Lower lobe of right lung (tissue), 2 donors: ENCODE data around the gene GPS2. TPM values are rescaled to one million over a fixed set of nuclear protein-coding genes. Genes with fewer than 3 reads are reported as not detected.

Experiments
- ATAC-seq, 2 donors: fragments of 200-7000 bp; cut with Tn5 transposase; one replicate each; pipeline ENCODE4 v1.9.1; 2020 to 2022; ENCODE audit warnings: mild to moderate bottlenecking in 2 of 2, moderate library complexity in 2 of 2
- DNase-seq: peaks from one replicate; pipeline ENCODE4 v3.0.0-alpha.2; 2020
- H3K27ac ChIP-seq: fragments of 200-600 bp; one replicate; pipeline ENCODE4 v1.8.0; 2022
- H3K27me3 ChIP-seq: fragments of 200-600 bp; one replicate; pipeline ENCODE4 v1.8.0; 2022; ENCODE audit warnings: low read depth
- H3K36me3 ChIP-seq: fragments of 200-600 bp; one replicate; pipeline ENCODE4 v1.8.0; 2022; ENCODE audit warnings: mild to moderate bottlenecking
- H3K4me1 ChIP-seq: fragments of 200-600 bp; one replicate; pipeline ENCODE4 v1.8.0; 2022
- H3K4me3 ChIP-seq: fragments of 200-600 bp; one replicate; pipeline ENCODE4 v1.8.0; 2022; ENCODE audit warnings: mild to moderate bottlenecking
- H3K9me3 ChIP-seq: fragments of 200-600 bp; one replicate; pipeline ENCODE4 v1.8.0; 2022
- intact Hi-C: fragments of 100-400 bp; cut with DNase I; formaldehyde crosslinking; loops from one replicate; pipeline ENCODE4 v1.11.0; 2022
- total RNA-seq: library from RNA; stranded (reverse); fragmentation: NEBNext Ultra II Directional; extraction: Animal tissue kit (Norgen Biotek cat#: 25700); gene quantifications from one replicate; pipeline ENCODE4 v1.2.1, GENCODE V29; 2021
- TF ChIP-seq, protein P1 (sequence below): fragments of 200-600 bp; IDR thresholded peaks from one replicate; pipeline ENCODE4 v1.8.0; 2022; ENCODE audit warnings: antibody characterized with exemption, mild to moderate bottlenecking
- donor health status: DM: no; HTN: yes; CAD: no; lungs with severe emphysema.

The GPS2 gene
- total RNA-seq, 1 donor from 2014 or later, result 66.6 TPM

DNA sequence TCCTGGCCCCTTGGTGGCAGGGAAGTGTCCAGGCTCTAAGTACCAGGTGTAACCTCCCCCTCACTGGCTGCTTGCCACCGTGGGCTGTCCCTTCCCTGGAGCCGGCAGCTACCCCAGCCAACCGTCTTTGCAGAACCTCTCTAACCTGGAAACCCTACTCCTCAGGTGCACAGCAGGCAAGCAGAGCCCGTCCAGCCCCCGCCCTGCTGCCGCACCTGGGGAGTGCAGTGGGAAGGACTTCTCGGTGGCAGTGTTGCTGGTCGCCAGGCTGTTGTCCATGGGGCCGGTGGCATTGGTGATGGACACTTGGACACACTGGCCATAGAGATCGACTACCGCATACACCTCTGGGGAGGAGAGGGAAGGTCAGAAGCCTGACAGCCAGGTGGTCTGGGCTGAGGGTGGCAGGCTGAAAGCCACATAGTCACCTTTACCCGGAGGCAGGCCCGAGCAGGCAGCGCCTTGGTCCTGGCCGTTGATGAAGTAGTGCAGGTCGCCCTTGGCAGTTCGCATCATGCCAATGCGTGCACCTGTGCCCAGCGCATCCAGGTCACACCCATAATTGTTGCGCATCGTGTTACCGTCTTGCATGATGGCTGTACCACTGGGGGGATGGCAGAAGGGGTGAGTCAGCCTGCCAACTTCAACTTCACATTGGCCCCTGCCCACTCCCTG, 7.5 kb upstream of the GPS2 start:
- DNase-seq (no peak), ATAC-seq (no peak)
- TF ChIP-seq, protein P1, sequence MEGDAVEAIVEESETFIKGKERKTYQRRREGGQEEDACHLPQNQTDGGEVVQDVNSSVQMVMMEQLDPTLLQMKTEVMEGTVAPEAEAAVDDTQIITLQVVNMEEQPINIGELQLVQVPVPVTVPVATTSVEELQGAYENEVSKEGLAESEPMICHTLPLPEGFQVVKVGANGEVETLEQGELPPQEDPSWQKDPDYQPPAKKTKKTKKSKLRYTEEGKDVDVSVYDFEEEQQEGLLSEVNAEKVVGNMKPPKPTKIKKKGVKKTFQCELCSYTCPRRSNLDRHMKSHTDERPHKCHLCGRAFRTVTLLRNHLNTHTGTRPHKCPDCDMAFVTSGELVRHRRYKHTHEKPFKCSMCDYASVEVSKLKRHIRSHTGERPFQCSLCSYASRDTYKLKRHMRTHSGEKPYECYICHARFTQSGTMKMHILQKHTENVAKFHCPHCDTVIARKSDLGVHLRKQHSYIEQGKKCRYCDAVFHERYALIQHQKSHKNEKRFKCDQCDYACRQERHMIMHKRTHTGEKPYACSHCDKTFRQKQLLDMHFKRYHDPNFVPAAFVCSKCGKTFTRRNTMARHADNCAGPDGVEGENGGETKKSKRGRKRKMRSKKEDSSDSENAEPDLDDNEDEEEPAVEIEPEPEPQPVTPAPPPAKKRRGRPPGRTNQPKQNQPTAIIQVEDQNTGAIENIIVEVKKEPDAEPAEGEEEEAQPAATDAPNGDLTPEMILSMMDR, result no peak
- intact Hi-C loops, result no loop called here
- Histone ChIP-seq H3K4me1 (peaks cover under 1% of the 10 kb centered on the region), H3K27ac (no peak overlapping the region), H3K9me3 (no peaks in the 10 kb centered on the region), H3K36me3 (peaks cover 85% of the 10 kb centered on the region), H3K4me3 (no peak overlapping the region), H3K27me3 (no peaks in the 10 kb centered on the region)

DNA sequence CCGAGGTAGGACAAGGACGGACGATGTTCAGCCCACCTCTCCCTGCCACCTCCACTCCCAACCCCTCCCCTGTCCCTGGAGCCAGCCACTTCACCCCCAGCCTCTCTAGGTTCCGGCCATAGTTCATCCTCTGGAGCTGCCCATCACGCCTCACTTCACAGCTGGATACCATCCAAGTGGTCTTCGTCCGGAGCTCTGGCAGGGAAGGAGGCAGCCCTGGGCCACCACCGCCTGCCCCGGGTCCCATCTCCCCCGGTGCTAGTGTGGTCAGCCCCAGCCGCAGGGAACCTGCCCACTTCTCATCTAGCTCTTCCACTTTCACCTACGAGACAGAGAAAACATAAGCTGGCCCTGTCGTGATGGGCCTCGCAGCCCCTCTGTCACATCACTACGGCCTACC, 6.3 kb upstream of the GPS2 start:
- Histone ChIP-seq H3K9me3 (no peaks in the 10 kb centered on the region), H3K36me3 (peaks cover 91% of the 10 kb centered on the region), H3K27ac (no peak overlapping the region), H3K4me3 (no peak overlapping the region), H3K27me3 (no peaks in the 10 kb centered on the region), H3K4me1 (no peaks in the 10 kb centered on the region)
- TF ChIP-seq, protein P1, result no peak
- intact Hi-C loops, result no loop called here
- DNase-seq, result no peak
- ATAC-seq, result no peak

DNA sequence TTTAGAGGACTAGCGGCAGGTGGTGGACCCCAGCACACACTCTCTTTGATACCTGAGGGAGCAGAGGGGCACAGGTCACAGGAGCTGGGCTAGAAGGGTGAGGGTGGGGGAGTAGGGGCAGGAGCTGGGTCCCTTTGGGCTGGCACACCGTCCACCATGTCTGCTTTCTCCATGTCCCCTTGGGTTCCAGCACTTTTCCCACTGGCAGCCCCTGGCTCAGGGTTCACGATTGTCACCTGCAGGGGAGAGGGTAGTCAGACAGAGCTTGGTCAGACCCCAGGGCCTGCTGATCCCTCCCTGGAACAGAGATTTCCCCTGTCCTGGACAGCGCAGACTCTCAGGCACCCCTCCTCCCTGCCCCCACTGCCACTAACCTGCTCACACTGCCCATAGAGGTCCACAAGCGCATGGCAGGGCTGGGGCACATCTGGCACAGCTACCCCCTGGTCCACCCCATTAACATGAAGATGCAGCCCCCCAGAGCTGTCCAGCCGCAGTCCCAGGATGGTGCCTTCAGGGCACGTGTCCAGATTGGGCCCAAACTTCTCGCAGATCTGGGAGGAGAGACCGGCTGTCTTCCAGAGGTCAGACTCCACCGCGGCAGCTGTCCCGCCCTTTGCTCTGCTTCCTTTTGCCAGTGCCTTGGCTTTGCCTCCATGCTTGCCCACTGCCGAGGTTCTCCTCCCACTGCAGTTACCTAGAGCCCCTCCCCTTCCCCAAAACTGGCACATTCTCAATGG, 3.1 kb upstream of the GPS2 start:
- TF ChIP-seq, protein P1, result no peak
- intact Hi-C loops, result no loop called here
- peaks cover 69% of the 10 kb centered on the region for H3K36me3 ChIP-seq
- no peak overlapping the region for H3K4me3 ChIP-seq
- no peaks in the 10 kb centered on the region for H3K9me3 ChIP-seq
- H3K4me1 ChIP-seq, result peaks cover 23% of the 10 kb centered on the region
- H3K27ac ChIP-seq, result no peak overlapping the region
- no peaks in the 10 kb centered on the region for H3K27me3 ChIP-seq
- ATAC-seq, result no peak
- DNase-seq, result no peak

DNA sequence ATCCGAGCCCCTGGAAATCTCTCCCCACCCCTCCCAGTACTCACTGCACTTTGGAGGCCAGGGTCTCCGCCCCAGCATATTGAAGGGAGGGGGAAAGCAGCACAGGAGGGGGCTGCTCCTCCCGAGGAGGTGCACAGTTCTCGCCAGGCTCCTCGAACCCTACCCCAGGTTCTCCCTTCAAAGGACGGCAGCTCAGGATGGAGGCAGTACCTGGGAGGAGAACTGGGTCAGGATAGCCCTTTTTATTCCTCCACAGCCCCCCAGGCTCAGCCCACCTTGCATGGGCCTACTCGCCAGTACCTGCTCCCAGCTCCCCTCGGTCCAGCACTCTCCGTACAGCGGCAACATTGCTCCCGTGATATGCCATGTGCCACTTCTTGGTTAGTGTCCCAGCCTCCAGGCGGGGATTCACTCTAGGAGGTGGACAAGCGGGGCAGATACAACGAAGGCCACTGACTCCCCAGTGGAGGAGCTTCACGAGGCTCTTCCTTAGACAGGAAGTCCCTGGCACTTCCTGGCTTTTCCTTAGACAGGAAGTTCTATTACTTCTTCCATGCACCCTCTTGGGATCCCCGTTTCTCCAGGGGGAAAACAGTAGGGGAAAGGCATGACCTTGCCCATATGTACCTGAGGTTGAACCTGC, 2.1 kb upstream of the GPS2 start:
- TF ChIP-seq, protein P1, result no peak
- intact Hi-C loops, result no loop called here
- Histone ChIP-seq H3K4me1 (peaks cover 23% of the 10 kb centered on the region), H3K27ac (no peak overlapping the region), H3K27me3 (no peaks in the 10 kb centered on the region), H3K36me3 (peaks cover 69% of the 10 kb centered on the region), H3K4me3 (no peak overlapping the region), H3K9me3 (no peaks in the 10 kb centered on the region)
- ATAC-seq (no peak), DNase-seq (no peak)

DNA sequence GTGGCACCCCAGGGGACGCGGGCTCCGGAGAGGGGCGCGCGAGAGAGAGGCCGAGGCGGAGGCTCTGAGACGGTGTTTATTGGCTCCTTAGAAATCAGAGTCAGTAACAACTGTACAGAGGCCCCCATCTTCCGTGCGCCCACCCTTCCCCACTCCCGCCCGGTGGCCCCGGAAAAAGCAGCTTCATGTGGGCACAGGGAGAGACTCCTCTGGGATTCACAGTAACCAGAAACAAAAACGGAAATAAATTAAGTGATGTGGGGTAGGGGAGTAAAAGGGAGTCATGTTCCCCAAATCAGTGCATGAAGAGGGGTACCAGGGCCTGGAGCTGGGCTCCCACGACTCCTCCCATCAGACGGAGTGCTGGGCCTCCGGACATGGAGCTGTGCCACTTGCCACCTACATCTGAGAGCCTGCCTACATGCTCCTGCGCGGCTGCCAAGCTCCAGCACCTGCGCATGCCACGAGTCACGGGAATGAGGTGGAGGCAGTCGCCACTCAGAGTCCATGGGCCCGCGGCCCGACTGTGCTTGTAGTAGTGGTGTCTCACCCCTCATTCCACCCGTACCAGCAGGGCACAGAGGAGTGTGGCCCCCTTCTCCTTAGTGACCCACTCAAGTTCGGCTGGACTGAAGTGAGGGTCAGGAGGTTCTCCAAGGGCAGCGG, 543 bp upstream of the GPS2 start:
- Histone ChIP-seq H3K4me3 (peak overlapping the region; percentile 92), H3K4me1 (peaks cover 23% of the 10 kb centered on the region), H3K27ac (peak overlapping the region; percentile 97), H3K9me3 (no peaks in the 10 kb centered on the region), H3K27me3 (no peaks in the 10 kb centered on the region), H3K36me3 (peaks cover 69% of the 10 kb centered on the region)
- intact Hi-C loops, result no loop called here
- peak; percentile 6 to 16 for ATAC-seq
- TF ChIP-seq, protein P1, result no peak
- DNase-seq, result no peak
